ENCODE data around the gene KRT2. TPM values are rescaled to one million over a fixed set of nuclear protein-coding genes. Genes with fewer than 3 reads are reported as not detected.

KRT2 gene
- total and polyA plus RNA-seq, 2 donors (not counting 3 experiments of a cell fraction or from before 2014, with no cell fraction given) = not detected

GRCh38 chr12:52681526-52682380 lies 29.7 kb upstream of the KRT2 start:
- Histone ChIP-seq H3K27me3 (ENCODE audit: control insufficient read depth in 2 of 2, insufficient read depth in 2 of 2, low read length in 2 of 2) (no peaks in the 10 kb centered on the region), H3K27ac (ENCODE audit: insufficient read depth, low read depth, low read length) (no peak overlapping the region), H3K9me3 (replicated peaks; ENCODE audit: control insufficient read depth, insufficient read depth, low read length) (no peaks in the 10 kb centered on the region), H3K9ac (replicated peaks; ENCODE audit: extremely low read depth, insufficient read depth, low read length) (no peak overlapping the region), H3K36me3 (ENCODE audit: control insufficient read depth in 2 of 2, extremely low read depth in 1 of 2, insufficient read depth in 2 of 2, low read length in 2 of 2) (no peaks in the 10 kb centered on the region), H2AFZ (ENCODE audit: low read depth, low read length) (no peak overlapping the region), H3K4me3 (replicated peaks in 1 of 3; ENCODE audit: insufficient read depth in 1 of 3, low read depth in 1 of 3, low read length in 3 of 3) (no peak overlapping the region), H4K20me1 (replicated peaks; ENCODE audit: control insufficient read depth, extremely low read depth, insufficient read depth, low read length) (no peaks in the 10 kb centered on the region), H3K79me2 (ENCODE audit: control insufficient read depth, insufficient read depth, low read length) (no peaks in the 10 kb centered on the region), H3K4me1 (ENCODE audit: control insufficient read depth, extremely low read depth, insufficient read depth, low read length) (no peaks in the 10 kb centered on the region), H3K9me1 (replicated peaks; ENCODE audit: control insufficient read depth, extremely low read depth, insufficient read depth, low read length) (no peaks in the 10 kb centered on the region), H3K4me2 (ENCODE audit: insufficient read depth, low read length) (no peak overlapping the region)
- intact Hi-C loops (cut with micrococcal nuclease) = no loop called here
- DNase-seq (ENCODE audit: low read depth, low spot score) (no peak), FAIRE-seq (no peak)
- dilution Hi-C loops (cut with MboI; ENCODE audit: extremely low pct_ligation_motif_present, low sequenced_read_pairs) = no loop called here
- CTCF ChIA-PET = no interaction called here
- BruUV-seq (replicated peaks) = no TSS peak
- TF ChIP-seq EZH2 (IDR thresholded peaks at IDR 0.05; ENCODE audit: borderline replicate concordance, low read depth, low read length, severe bottlenecking) (no peak), POLR2AphosphoS5 (IDR thresholded peaks at IDR 0.05; ENCODE audit: insufficient read depth, low read depth, low read length) (no peak), POLR2A (IDR thresholded peaks at IDR 0.05; ENCODE audit: low read depth, low read length) (no peak), GATA2 (IDR thresholded peaks at IDR 0.05; ENCODE audit: insufficient read depth, insufficient read length, low read depth, low read length) (no peak), MAX (IDR thresholded peaks at IDR 0.05; ENCODE audit: insufficient read depth, insufficient read length) (no peak), FOS (IDR thresholded peaks at IDR 0.05; ENCODE audit: borderline replicate concordance, insufficient read depth, low read length) (no peak), JUN (IDR thresholded peaks at IDR 0.05; ENCODE audit: borderline replicate concordance, insufficient read depth, insufficient read length, low read depth) (no peak), MYC (IDR thresholded peaks at IDR 0.05; ENCODE audit: low read depth, low read length) (no peak)
- TF ChIP-seq, protein P1, sequence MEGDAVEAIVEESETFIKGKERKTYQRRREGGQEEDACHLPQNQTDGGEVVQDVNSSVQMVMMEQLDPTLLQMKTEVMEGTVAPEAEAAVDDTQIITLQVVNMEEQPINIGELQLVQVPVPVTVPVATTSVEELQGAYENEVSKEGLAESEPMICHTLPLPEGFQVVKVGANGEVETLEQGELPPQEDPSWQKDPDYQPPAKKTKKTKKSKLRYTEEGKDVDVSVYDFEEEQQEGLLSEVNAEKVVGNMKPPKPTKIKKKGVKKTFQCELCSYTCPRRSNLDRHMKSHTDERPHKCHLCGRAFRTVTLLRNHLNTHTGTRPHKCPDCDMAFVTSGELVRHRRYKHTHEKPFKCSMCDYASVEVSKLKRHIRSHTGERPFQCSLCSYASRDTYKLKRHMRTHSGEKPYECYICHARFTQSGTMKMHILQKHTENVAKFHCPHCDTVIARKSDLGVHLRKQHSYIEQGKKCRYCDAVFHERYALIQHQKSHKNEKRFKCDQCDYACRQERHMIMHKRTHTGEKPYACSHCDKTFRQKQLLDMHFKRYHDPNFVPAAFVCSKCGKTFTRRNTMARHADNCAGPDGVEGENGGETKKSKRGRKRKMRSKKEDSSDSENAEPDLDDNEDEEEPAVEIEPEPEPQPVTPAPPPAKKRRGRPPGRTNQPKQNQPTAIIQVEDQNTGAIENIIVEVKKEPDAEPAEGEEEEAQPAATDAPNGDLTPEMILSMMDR (IDR thresholded peaks at IDR 0.05; ENCODE audit: extremely low read depth in 1 of 2, insufficient read depth in 1 of 2, low read depth in 1 of 2, low read length in 2 of 2) = no peak
- POLR2A ChIA-PET = no interaction called here

All from endothelial cell of umbilical vein (primary cell).